HG02840 (cell line): Measurements from ENCODE around the gene NKAP.

ENCODE experiments used
- ATAC-seq: cut with Tn5 transposase; IDR thresholded peaks from one replicate; pipeline ENCODE4 v1.9.1; 2021; ENCODE audit warnings: mild to moderate bottlenecking, moderate library complexity, moderate number of reproducible peaks; ENCODE audit not compliant: unreplicated experiment, low FRiP score

Gene NKAP

GRCh38 chrX:119871599-119872395 is 71.8 kb downstream of the NKAP start, which contains the start of the genes NDUFA1 and RNF113A:
Gene NDUFA1 (plus strand): TSS chrX:119871832. CDS start chrX:119871912, 80 bp downstream.
Gene RNF113A (minus strand): TSS chrX:119871733. CDS start chrX:119871613, 120 bp downstream.
- peak; percentile 91 for ATAC-seq

DNA sequence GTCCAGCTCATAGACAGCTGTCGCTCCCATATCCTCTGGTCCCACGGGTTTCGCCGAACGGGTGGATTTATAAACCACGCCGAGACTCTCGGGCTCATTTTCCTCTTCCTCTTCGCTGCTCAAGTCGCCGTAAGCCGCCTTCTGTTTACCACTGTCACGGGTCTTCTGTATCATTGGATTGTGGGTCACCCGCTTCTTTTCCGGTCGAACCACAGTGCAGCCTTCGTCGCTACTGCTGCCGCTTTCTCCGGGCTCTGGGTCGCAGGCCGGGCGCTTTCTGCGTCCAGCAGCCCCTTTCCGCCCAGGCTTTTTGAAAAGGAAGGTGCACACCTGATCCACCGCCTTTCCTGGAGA is 72.3 kb downstream of the NKAP start:
- peak; percentile 46 for ATAC-seq
